IPS-20b (cell line): ENCODE measurements around the gene PITX2.
A peak's percentile ranks its signal among the peaks of the same experiment; 100 is the strongest.

Experiments
- H3K27ac ChIP-seq: one replicate; pipeline ENCODE4 v1.5.1; 2013; ENCODE audit warnings: low read length
- H3K27me3 ChIP-seq: 2 replicates; pipeline ENCODE4 v1.6.1; 2013; ENCODE audit warnings: mild to moderate bottlenecking, low read length, inconsistent platforms; ENCODE audit not compliant: insufficient read depth
- H3K36me3 ChIP-seq: 2 replicates; pipeline ENCODE4 v1.6.1; 2013; ENCODE audit warnings: low read depth, mild to moderate bottlenecking, inconsistent platforms, low read length, moderate library complexity; ENCODE audit not compliant: insufficient read depth
- H3K4me1 ChIP-seq: 2 replicates; pipeline ENCODE4 v1.6.1; 2013; ENCODE audit warnings: mild to moderate bottlenecking, control low read depth, inconsistent platforms, low read length, moderate library complexity; ENCODE audit not compliant: insufficient read depth
- H3K4me3 ChIP-seq: 2 replicates; pipeline ENCODE4 v1.5.1; 2013; ENCODE audit warnings: mild to moderate bottlenecking, low read length, inconsistent platforms
- H3K9ac ChIP-seq: 2 replicates; pipeline ENCODE4 v1.6.1; 2013; ENCODE audit warnings: low read depth, mild to moderate bottlenecking, inconsistent platforms, low read length, moderate library complexity
- H3K9me3 ChIP-seq: 2 replicates; pipeline ENCODE4 v1.6.1; 2013; ENCODE audit warnings: mild to moderate bottlenecking, low read depth, low read length, inconsistent platforms; ENCODE audit not compliant: insufficient read depth

PITX2 gene

DNA sequence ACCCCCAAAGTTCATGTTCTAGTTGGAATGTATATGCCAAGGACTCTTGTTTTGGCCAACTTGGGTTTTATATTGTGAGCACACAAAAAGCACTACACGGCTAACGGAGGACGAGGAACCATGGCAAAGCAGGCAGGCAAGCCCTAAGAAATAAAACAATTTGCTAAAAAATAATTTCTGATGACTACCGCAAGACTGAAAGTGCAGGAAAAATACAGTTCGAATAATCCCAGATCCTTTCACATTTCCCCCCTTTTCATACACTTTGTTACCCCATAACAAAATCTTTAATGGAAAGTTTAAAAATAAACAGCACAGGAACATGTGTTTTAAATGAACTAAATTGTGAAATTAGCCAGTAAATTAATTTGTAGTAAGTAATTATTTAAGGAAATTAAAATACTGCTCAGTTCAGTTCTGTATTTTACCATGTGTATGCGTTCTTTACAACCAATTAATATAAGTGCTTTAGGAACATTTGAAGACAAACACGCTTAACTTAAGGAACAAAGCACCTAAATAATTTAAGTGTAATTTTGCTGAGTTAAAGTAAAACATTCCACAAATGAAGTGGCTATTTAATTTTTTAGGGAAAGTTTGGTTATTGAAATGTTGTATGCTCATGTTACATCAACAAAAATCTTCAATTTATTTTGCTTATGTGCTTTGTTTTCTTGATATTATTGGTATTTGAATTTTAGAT lies 12.4 kb upstream of the PITX2 start:
- Histone ChIP-seq H3K4me1 (peaks cover 29% of the 10 kb centered on the region), H3K4me3 (no peak overlapping the region), H3K27ac (no peak overlapping the region), H3K9me3 (no peaks in the 10 kb centered on the region; the same call in 1 of the 2 replicates), H3K9ac (no peak overlapping the region), H3K36me3 (no peaks in the 10 kb centered on the region), H3K27me3 (peaks cover 100% of the 10 kb centered on the region)

DNA sequence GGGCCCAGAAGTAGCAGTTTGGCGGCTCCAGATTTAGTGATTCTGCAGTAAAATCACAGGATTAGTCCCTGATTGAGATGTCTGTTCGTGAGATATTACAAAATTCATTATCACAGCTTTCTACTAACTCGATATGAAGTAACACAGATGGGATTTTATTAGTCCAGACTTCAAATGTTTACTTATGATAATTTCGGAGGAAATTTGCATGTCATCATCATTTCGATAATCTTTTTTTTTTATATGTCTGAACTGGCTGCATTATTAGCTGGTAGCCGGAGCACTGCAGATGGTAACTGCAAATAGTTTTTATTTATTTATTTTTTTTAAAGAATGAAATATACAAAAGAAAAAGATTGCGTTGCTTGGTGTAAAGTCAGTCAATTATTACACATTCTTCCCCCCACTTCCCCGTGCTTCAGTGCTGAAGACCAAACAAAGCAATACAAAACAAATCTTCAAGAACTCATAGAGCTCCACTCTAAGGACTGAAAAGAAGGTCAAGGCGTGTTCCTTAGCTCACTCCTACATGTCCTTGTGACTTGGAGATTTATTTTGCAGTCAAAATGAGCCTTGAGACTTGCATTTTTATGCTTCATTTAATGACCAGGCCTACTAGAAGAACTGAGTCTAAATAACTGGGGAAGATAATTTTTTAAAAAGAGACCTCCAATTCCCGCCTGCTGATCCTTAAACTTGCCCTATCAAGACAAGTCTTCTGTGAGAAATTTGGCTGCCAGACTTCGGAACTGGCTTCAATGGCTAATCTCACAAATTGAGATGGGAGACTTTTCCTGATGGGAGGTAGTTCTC lies 11.7 kb upstream of the PITX2 start:
- Histone ChIP-seq H3K27ac (no peak overlapping the region), H3K36me3 (no peaks in the 10 kb centered on the region), H3K9me3 (no peaks in the 10 kb centered on the region; the same call in 1 of the 2 replicates), H3K4me1 (peaks cover 30% of the 10 kb centered on the region), H3K9ac (no peak overlapping the region), H3K4me3 (peak overlapping the region; percentile 24; the same call in 1 of the 2 replicates), H3K27me3 (peaks cover 100% of the 10 kb centered on the region)

DNA sequence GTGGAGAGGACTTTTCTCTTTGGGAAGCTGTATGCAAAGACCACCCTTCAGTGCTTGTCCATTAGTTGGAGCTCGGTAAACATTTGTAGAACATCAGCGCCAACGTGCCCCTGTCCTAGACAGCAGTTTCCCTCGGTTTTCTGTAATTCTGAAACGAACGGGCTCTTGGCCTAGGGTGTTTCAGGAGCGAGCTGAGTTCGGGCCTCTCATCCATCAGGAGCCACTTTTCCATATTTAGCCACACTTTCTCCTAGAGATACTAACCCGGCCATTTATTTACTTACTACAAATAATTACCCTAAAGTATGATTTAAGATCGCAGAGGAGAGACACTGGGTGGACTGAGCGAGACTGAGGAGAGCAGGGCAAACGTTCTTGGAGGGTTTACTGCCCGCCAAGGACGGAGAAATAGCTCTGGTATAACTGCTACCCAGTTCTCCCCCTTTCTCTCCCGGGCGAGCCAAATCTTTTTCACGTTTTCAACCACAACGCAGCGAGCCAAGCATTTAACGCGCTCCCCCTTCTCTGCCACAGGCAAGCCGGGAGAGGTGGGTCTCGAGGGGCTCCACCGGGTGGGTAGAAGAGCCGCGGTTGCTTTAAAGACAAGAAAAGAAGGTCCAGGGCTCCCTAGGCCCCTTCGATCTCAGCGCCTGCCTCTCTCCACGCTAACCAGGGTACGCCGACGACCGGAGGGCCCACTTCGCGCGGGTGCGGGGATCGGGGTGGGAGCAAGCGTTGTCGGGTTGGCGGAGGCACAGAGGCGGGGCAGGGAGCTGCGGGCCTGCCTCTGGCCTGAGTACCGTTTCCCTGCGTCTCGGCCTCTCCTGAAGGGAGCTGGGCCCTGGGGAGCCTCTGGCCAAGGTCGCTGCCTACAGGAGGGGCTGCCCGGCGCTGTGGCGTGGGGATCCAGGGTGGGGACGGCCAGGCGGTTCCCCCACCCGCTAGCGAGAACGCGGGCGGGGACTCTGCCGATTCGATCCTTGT lies 10.8 kb upstream of the PITX2 start:
- peak overlapping the region; percentile 66 for H3K4me3 ChIP-seq
- no peak overlapping the region for H3K9ac ChIP-seq
- no peak overlapping the region for H3K27ac ChIP-seq
- no peaks in the 10 kb centered on the region for H3K36me3 ChIP-seq
- H3K9me3 ChIP-seq, result no peaks in the 10 kb centered on the region; the same call in 1 of the 2 replicates
- peaks cover 33% of the 10 kb centered on the region for H3K4me1 ChIP-seq
- peaks cover 100% of the 10 kb centered on the region for H3K27me3 ChIP-seq

DNA sequence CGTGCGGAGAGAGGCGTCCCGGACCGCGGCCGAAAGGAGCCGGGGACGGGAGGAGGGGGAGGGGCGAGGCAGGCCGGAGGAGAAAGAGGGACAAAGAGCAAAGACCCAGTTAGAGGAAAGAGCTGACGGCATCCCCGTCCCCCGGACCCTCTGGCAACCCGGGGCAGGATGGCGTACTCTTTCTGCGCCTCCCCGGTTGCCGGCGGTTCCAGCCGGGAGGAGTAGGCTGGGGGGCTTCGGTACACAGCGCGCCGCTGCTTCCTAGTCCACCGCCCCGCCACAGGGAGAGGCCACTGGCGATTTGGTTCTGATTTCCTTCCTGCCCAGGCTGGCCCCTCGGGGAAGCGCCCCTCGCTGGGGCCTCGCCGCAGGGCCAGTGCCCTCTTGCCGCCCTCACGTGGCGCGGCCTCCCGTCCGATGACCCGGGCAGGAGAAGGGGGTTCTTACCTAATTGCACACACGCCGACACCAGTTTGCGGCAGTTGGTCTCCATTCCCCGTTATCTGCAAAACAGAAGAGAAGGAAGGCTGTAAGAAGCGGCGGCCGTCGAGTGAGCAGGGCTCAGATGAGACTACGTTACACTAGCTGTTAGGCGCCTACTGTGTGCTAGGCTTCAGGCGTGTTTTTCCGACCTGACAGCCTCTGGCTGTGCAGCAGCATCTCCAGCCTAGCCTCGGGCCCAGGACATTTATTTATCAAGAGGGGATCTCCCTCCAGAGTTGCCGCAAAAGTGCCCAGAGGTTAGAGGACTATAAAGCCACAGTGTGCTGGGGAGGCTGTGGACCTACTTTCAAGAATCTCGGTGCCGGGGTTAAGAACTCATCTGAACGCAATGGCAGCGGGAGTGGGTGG lies 9.9 kb upstream of the PITX2 start:
- Histone ChIP-seq H3K27ac (no peak overlapping the region), H3K9me3 (no peaks in the 10 kb centered on the region; the same call in 1 of the 2 replicates), H3K36me3 (no peaks in the 10 kb centered on the region), H3K9ac (no peak overlapping the region), H3K27me3 (peaks cover 100% of the 10 kb centered on the region), H3K4me3 (peak overlapping the region; percentile 66), H3K4me1 (peaks cover 37% of the 10 kb centered on the region; the same call in 1 of the 2 replicates)

DNA sequence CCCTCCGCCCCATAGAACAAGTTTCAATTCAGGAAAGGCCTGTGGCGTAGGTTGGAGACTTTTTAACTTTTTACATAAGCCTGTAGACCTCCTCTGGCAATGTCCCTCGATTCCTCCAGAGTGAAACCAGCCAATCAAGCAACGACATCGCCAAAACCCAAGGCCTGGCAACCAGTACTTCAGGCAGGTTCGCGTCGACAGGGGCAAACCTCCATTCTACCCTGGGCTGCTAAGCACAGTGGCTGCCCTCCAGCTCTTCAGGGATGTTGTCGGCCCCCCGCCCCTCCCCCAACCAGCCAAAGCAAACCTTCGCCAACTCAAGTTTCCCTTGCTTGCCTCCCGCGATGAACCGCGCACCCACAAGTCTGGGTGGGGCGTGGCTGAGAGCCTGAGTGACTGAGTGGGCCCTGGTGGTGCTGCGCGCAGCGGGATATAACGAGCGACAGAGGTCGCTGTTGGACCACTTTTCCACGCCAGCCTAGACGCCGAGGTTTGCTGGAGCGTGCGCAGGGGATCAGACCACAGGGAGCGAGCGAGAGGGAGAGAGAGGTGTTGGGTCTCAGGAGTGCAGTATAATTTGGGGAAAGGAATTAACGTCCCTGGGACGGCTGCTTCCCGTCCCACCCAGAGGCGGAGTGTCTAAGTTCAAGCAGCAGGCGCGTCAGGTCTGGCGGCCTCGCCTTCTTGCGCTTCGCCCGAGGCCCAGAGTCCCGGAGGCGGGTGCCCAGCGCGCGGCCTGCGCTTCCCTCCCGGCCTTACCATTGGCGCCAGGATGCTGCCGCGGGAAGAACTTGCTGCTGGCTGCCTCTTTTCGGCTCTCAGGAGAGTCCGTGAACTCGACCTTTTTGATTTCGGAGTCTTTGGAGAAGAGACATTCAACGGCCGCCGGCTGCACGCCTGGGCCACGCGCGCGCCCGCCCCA lies 9.0 kb upstream of the PITX2 start:
- no peaks in the 10 kb centered on the region for H3K36me3 ChIP-seq
- H3K4me3 ChIP-seq, result peak overlapping the region; percentile 66
- no peak overlapping the region for H3K9ac ChIP-seq
- peaks cover 37% of the 10 kb centered on the region; the same call in 1 of the 2 replicates for H3K4me1 ChIP-seq
- H3K9me3 ChIP-seq, result no peaks in the 10 kb centered on the region; the same call in 1 of the 2 replicates
- peaks cover 100% of the 10 kb centered on the region for H3K27me3 ChIP-seq
- H3K27ac ChIP-seq, result no peak overlapping the region

DNA sequence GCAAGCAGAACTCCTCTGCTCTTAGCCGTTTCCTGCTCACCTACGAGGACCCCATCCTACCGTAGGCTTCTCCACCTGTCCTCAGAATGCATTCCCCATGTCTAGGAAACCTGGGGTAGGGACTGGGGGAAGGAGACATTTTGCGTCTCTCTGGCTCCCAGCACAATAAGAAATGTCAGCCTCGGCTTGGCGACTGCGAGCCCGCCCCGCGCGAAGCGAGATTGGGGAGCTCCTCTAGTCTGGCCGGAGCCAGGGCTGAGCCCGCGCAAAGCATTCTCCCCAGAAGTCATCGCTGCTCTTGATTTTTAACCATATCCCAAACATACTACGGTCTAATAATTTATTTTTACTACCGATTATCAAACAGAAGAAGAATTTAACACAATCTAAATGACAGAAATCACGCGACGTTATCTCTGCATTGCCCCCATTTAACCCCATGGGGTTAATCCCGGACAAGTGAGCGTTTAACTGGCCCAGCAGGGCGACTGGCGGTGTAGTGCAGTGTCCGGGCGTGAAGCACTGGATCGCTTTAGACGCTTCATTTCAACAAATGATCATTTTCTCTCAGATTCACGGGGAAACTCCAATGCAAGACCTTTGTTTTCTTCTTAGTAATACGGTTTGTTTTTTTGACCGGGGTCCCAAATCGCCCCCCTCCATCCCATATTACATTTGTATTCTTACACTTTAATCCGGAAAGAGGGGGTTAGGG lies 8.0 kb upstream of the PITX2 start:
- H3K36me3 ChIP-seq, result no peaks in the 10 kb centered on the region
- H3K27me3 ChIP-seq, result peaks cover 100% of the 10 kb centered on the region
- H3K4me1 ChIP-seq, result peaks cover 29% of the 10 kb centered on the region; the same call in 1 of the 2 replicates
- H3K9me3 ChIP-seq, result no peaks in the 10 kb centered on the region; the same call in 1 of the 2 replicates
- H3K27ac ChIP-seq, result no peak overlapping the region
- H3K4me3 ChIP-seq, result peak overlapping the region; percentile 40
- no peak overlapping the region for H3K9ac ChIP-seq

DNA sequence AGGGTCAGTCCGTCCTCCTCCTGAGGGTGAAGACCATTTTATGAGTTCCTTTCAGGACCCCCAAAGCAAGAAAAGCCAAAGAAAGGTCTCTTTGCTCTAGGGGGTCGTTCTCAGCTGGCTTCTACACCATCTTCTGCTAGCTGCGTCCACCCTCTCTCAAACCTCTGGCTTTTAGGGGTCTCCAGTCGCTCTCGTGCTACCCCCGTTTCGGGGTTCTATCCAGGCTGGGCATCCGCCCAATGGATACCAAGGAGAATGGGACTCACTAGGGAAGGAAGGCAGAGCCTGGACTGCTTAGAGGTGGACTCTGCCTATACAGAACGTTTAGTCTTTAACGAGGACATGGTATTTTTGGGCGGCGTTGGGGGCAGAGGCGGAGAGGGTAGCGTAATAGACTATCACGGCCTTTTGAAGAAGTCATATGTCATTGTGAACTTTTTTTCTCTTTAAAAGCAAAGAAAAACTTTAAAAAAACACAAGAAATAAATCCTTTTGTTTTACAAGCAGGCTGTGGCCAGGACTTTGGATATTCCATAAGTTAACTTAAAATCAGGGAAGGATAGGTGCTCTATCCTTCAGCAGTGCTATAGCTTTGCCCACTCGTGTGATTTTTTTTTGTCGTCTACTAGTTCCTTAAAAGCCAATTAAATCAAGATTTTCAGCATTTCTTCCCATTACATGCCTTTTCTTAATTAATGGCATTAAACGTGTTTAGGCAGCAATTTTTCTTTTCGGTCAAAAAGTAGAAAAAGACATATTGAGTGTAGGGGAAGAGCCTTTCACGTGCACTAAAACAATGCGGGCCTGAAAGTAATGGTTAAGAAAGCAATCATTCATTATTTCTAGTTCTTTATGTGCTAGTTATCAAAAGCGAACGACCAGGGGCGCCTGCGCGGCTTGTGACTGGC lies 7.2 kb upstream of the PITX2 start:
- H3K4me1 ChIP-seq, result peaks cover 29% of the 10 kb centered on the region; the same call in 1 of the 2 replicates
- no peaks in the 10 kb centered on the region for H3K36me3 ChIP-seq

DNA sequence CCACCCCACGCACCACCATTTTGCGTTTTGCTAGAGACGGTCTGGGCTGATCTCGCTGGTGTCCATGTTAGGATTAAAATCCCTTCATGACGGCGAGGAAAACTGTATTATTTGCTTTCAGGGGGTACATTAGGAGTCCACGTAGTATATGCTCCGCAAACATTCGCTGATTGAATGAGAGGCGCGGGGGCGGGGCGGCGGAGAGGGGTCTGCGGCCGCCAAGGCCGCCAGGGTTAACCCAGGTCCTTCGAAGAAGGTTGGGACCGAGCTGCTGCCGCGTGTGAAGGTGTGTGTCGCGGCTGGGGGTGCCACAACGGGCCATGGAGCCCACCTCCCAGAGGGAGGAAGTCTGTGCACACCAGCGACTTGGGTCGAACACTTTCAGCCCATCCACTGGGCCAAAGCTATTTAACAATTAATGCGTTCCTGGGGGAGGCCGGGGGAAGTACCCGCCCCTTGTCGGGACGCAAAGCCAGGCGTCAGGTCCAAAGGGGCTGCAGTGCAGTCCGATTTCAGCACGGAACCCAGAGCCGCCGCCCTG lies 6.4 kb upstream of the PITX2 start:
- Histone ChIP-seq H3K36me3 (no peaks in the 10 kb centered on the region), H3K4me3 (peak overlapping the region; percentile 49), H3K9me3 (no peaks in the 10 kb centered on the region; the same call in 1 of the 2 replicates), H3K4me1 (peaks cover 29% of the 10 kb centered on the region; the same call in 1 of the 2 replicates), H3K27me3 (peaks cover 100% of the 10 kb centered on the region), H3K27ac (no peak overlapping the region), H3K9ac (no peak overlapping the region)

More for the DNA sequence above, 7.2 kb upstream of the PITX2 start:
- Histone ChIP-seq H3K27ac (no peak overlapping the region), H3K9ac (no peak overlapping the region), H3K27me3 (peaks cover 100% of the 10 kb centered on the region), H3K4me3 (peak overlapping the region; percentile 49), H3K9me3 (no peaks in the 10 kb centered on the region; the same call in 1 of the 2 replicates)
